OCI-LY1 (cell line): ENCODE data around the gene COL5A2.

ENCODE experiments used
- H2AFZ ChIP-seq: fragments of 200-600 bp; sonication (generic), shearing (Covaris generic); 2 replicates; pipeline ENCODE4 v1.6.0; 2014; ENCODE audit warnings: antibody characterized with exemption, mild to moderate bottlenecking, low read length
- H3F3A ChIP-seq: fragments of 200-600 bp; sonication (generic), shearing (Covaris generic); 2 replicates; pipeline ENCODE4 v1.6.0; 2014; ENCODE audit warnings: mild to moderate bottlenecking, antibody characterized with exemption, low read length, moderate library complexity; ENCODE audit not compliant: insufficient read depth
- H3K27ac ChIP-seq: fragments of 200-600 bp; sonication (generic); 2 replicates; pipeline ENCODE4 v1.5.1; 2014; ENCODE audit warnings: low read length, mixed run types, mild to moderate bottlenecking, low read depth; ENCODE audit not compliant: poor library complexity, severe bottlenecking
- H3K27me3 ChIP-seq: fragments of 200-600 bp; sonication (generic); 2 replicates; pipeline ENCODE4 v1.6.0; 2014; ENCODE audit warnings: antibody characterized with exemption, mild to moderate bottlenecking, low read length, moderate library complexity; ENCODE audit not compliant: insufficient read depth
- H3K36me3 ChIP-seq: fragments of 200-600 bp; sonication (generic); 2 replicates; pipeline ENCODE4 v1.6.1; 2014; ENCODE audit warnings: mild to moderate bottlenecking, antibody characterized with exemption, low read length, moderate library complexity, mixed read lengths; ENCODE audit not compliant: insufficient read depth
- H3K4me1 ChIP-seq: fragments of 200-600 bp; sonication (generic); 2 replicates; pipeline ENCODE4 v1.5.1; 2014; ENCODE audit warnings: mild to moderate bottlenecking, low read length, moderate library complexity; ENCODE audit not compliant: insufficient read depth, severe bottlenecking
- H3K4me2 ChIP-seq: fragments of 200-600 bp; sonication (generic), shearing (Covaris generic); 2 replicates; pipeline ENCODE4 v1.6.1; 2014; ENCODE audit warnings: low read length
- H3K4me3 ChIP-seq: fragments of 200-600 bp; sonication (generic); 2 replicates; pipeline ENCODE4 v1.5.1; 2014; ENCODE audit warnings: low read length, low read depth, mild to moderate bottlenecking, mixed read lengths; ENCODE audit not compliant: poor library complexity, severe bottlenecking
- H3K79me2 ChIP-seq: fragments of 200-600 bp; shearing (Covaris generic); 2 replicates; pipeline ENCODE4 v1.6.1; 2016; ENCODE audit warnings: mixed run types, low read length, mixed read lengths; ENCODE audit not compliant: insufficient read depth
- H3K9ac ChIP-seq: fragments of 200-600 bp; sonication (generic), shearing (Covaris generic); 2 replicates; pipeline ENCODE4 v1.6.1; 2014; ENCODE audit warnings: mild to moderate bottlenecking, low read length, mixed read lengths
- H3K9me2 ChIP-seq: fragments of 200-600 bp; sonication (generic), shearing (Covaris generic); 2 replicates; pipeline ENCODE4 v1.6.1; 2014; ENCODE audit warnings: low read depth, mild to moderate bottlenecking, low read length, mixed read lengths
- H3K9me3 ChIP-seq: fragments of 200-600 bp; shearing (Covaris generic); 2 replicates; pipeline ENCODE4 v1.6.1; 2014; ENCODE audit warnings: low read length, mixed read lengths
- H4K20me1 ChIP-seq: fragments of 200-600 bp; sonication (generic), shearing (Covaris generic); 2 replicates; pipeline ENCODE4 v1.6.0; 2016; ENCODE audit warnings: mild to moderate bottlenecking, low read length; ENCODE audit not compliant: insufficient read depth
- EZH2 ChIP-seq: fragments of 200-600 bp; sonication (generic), shearing (Covaris generic); IDR thresholded peaks from 2 replicates; pipeline ENCODE4 v1.8.0; 2017; ENCODE audit warnings: borderline replicate concordance, mixed run types, mild to moderate bottlenecking, antibody characterized with exemption, low read length, moderate library complexity, mixed read lengths
- TF ChIP-seq, protein P1 (sequence below): fragments of 200-600 bp; sonication (generic), shearing (Covaris generic); IDR thresholded peaks from 2 replicates; pipeline ENCODE4 v1.5.1; 2017; ENCODE audit warnings: mild to moderate bottlenecking, antibody characterized with exemption, low read length, moderate library complexity, mixed read lengths

COL5A2 gene

DNA sequence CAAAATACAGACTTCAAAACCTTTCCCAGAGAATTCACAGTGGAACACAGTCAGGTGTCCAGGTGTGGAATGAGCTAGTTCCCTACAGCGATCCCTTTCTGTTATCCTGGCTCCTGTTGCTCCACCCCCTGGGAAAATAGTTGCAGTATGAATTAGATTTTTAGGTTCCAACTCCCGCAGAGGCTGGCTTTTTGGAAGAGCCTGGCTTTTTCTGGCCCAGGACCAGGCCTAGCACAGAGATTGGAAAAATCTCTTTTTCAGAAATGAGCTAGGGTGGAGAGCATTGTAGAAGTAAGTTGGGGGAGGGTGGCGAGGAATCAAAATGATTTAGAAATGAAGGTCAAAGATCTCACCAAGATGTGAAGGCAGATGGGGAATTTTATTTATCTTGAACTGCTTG, 27.1 kb downstream of the COL5A2 start:
- H3K9me3 ChIP-seq, result no peaks in the 10 kb centered on the region
- no peaks in the 10 kb centered on the region for H3F3A ChIP-seq
- no peaks in the 10 kb centered on the region for H3K4me1 ChIP-seq
- no peaks in the 10 kb centered on the region for H4K20me1 ChIP-seq
- no peaks in the 10 kb centered on the region for H3K9me2 ChIP-seq
- no peak overlapping the region for H3K9ac ChIP-seq
- H3K79me2 ChIP-seq, result no peaks in the 10 kb centered on the region
- no peak for TF ChIP-seq EZH2
- TF ChIP-seq, protein P1, sequence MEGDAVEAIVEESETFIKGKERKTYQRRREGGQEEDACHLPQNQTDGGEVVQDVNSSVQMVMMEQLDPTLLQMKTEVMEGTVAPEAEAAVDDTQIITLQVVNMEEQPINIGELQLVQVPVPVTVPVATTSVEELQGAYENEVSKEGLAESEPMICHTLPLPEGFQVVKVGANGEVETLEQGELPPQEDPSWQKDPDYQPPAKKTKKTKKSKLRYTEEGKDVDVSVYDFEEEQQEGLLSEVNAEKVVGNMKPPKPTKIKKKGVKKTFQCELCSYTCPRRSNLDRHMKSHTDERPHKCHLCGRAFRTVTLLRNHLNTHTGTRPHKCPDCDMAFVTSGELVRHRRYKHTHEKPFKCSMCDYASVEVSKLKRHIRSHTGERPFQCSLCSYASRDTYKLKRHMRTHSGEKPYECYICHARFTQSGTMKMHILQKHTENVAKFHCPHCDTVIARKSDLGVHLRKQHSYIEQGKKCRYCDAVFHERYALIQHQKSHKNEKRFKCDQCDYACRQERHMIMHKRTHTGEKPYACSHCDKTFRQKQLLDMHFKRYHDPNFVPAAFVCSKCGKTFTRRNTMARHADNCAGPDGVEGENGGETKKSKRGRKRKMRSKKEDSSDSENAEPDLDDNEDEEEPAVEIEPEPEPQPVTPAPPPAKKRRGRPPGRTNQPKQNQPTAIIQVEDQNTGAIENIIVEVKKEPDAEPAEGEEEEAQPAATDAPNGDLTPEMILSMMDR, result no peak
- no peak overlapping the region for H2AFZ ChIP-seq
- no peak overlapping the region for H3K27ac ChIP-seq
- no peaks in the 10 kb centered on the region for H3K36me3 ChIP-seq
- H3K4me3 ChIP-seq, result no peak overlapping the region
- H3K27me3 ChIP-seq, result no peaks in the 10 kb centered on the region
- H3K4me2 ChIP-seq, result no peak overlapping the region

- Histone ChIP-seq H3K4me3 (no peak overlapping the region), H2AFZ (no peak overlapping the region), H3K9me3 (no peaks in the 10 kb centered on the region), H3K79me2 (no peaks in the 10 kb centered on the region), H3K4me2 (no peak overlapping the region), H3K4me1 (no peaks in the 10 kb centered on the region), H3K9ac (no peak overlapping the region), H3K27me3 (no peaks in the 10 kb centered on the region), H3K36me3 (no peaks in the 10 kb centered on the region), H3K27ac (no peak overlapping the region), H3K9me2 (no peaks in the 10 kb centered on the region), H3F3A (no peaks in the 10 kb centered on the region), H4K20me1 (no peaks in the 10 kb centered on the region)
- TF ChIP-seq EZH2, result no peak
- TF ChIP-seq, protein P1, result no peak
Observed at GRCh38 chr2:189151906-189152305, 27.7 kb downstream of the COL5A2 start.

- H3K27me3 ChIP-seq, result no peaks in the 10 kb centered on the region
- no peaks in the 10 kb centered on the region for H3K9me2 ChIP-seq
- H3K4me2 ChIP-seq, result no peak overlapping the region
- no peaks in the 10 kb centered on the region for H4K20me1 ChIP-seq
- H3F3A ChIP-seq, result no peaks in the 10 kb centered on the region
- H3K9me3 ChIP-seq, result no peaks in the 10 kb centered on the region
- H3K79me2 ChIP-seq, result no peaks in the 10 kb centered on the region
- no peaks in the 10 kb centered on the region for H3K4me1 ChIP-seq
- no peak overlapping the region for H3K27ac ChIP-seq
- H3K36me3 ChIP-seq, result no peaks in the 10 kb centered on the region
- no peak overlapping the region for H2AFZ ChIP-seq
- no peak overlapping the region for H3K9ac ChIP-seq
- H3K4me3 ChIP-seq, result no peak overlapping the region
- TF ChIP-seq EZH2, result no peak
- TF ChIP-seq, protein P1, result no peak
Observed at GRCh38 chr2:189150033-189150432, 29.5 kb downstream of the COL5A2 start.
